ENCODE data around the gene GNB1.

The GNB1 gene

GRCh38 chr1:1911350-1912041 lies 20.6 kb upstream of the GNB1 start:
- Histone ChIP-seq H4K91ac (ENCODE audit: low read depth, low read length, poor library complexity) (no peak overlapping the region), H3K9ac (ENCODE audit: low read depth, low read length, poor library complexity) (peak overlapping the region; percentile 55), H3K27me3 (ENCODE audit: control insufficient read depth in 3 of 3, insufficient read depth in 3 of 3, low read depth in 1 of 3, low read length in 3 of 3) (peaks cover 0 to 32% (median 3%) of the 10 kb centered on the region in 3 experiments), H3K18ac (ENCODE audit: low read length) (no peak overlapping the region), H3K4ac (ENCODE audit: low read length) (no peak overlapping the region), H3K4me2 (ENCODE audit: insufficient read depth, low read length, poor library complexity, severe bottlenecking) (no peak overlapping the region), H3K4me1 (ENCODE audit: control insufficient read depth in 2 of 2, insufficient read depth in 1 of 2, low read depth in 1 of 2, low read length in 2 of 2) (peaks cover 5 to 6% of the 10 kb centered on the region in 2 donors), H2AFZ (ENCODE audit: low read length) (no peak overlapping the region), H3K9me3 (replicated peaks in 1 of 2; ENCODE audit: control insufficient read depth in 2 of 2, insufficient read depth in 1 of 2, low read depth in 1 of 2, low read length in 2 of 2) (no peaks in the 10 kb centered on the region), H2AK5ac (ENCODE audit: low read depth, low read length) (peak overlapping the region; percentile 53), H4K8ac (ENCODE audit: low read depth, low read length) (no peak overlapping the region), H3K14ac (ENCODE audit: low read length) (no peak overlapping the region), H2BK12ac (ENCODE audit: low read length) (no peak overlapping the region), H3K27ac (replicated peaks; ENCODE audit: low read length) (no peak overlapping the region), H3K79me1 (ENCODE audit: low read depth, low read length) (peaks cover 3% of the 10 kb centered on the region), H2BK5ac (ENCODE audit: low read length) (no peak overlapping the region), H3K36me3 (replicated peaks in 1 of 2; ENCODE audit: control insufficient read depth in 2 of 2, insufficient read depth in 2 of 2, low read length in 2 of 2) (no peaks in the 10 kb centered on the region), H2BK15ac (ENCODE audit: low read length) (peak overlapping the region; percentile 79), H3K23ac (ENCODE audit: low read depth, low read length, poor library complexity) (no peak overlapping the region), H2BK120ac (ENCODE audit: low read depth, low read length) (no peak overlapping the region), H3K4me3 (ENCODE audit: low read length in 2 of 2) (no peak overlapping the region)
- DNase-seq (ENCODE audit: low spot score), result no peak
- WGBS, 2 donors (ENCODE audit: extremely low coverage in 2 of 2, insufficient read length in 2 of 2, insufficient replicate concordance in 1 of 2), result no CpG with 5 or more reads among the region's 13 CpGs

DNA sequence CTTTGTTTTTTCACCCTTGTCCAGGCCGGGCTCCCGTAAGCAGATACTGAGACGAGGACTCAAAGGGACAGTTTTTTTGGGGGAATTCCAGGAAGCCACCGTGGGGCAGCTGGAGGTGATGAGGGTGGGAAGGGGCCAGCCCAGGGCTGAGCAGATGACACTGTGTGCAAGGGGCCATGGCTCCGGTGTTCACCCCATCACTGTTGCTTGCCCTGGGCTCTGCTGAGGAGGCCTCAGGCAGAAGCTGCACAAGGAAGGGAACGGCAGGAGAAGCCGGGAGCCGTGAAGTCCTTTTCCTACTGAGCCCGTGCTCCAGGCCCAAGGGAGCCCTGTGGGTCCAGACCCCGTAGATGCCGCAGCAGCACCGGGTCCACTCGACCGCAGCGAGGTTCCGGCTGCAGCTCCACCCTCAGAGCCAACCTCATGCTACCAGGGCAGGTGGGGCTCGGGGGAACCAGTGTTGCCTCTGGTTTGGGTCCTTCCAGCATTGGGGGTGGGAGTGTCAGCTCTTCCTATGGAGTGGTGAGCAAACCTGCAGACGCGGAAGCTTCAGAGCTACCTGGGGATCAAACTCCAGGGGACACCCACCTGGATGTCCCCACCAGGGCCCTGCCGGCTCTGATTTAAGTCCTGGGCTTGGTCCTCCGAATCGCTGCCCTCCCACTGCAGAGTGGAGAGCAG lies 19.9 kb upstream of the GNB1 start:
- Histone ChIP-seq H2AFZ (ENCODE audit: low read length) (no peak overlapping the region), H3K36me3 (replicated peaks in 1 of 2; ENCODE audit: control insufficient read depth in 2 of 2, insufficient read depth in 2 of 2, low read length in 2 of 2) (no peaks in the 10 kb centered on the region), H3K4me2 (ENCODE audit: insufficient read depth, low read length, poor library complexity, severe bottlenecking) (no peak overlapping the region), H3K14ac (ENCODE audit: low read length) (no peak overlapping the region), H3K9me3 (replicated peaks in 1 of 2; ENCODE audit: control insufficient read depth in 2 of 2, insufficient read depth in 1 of 2, low read depth in 1 of 2, low read length in 2 of 2) (no peaks in the 10 kb centered on the region), H4K8ac (ENCODE audit: low read depth, low read length) (no peak overlapping the region), H3K9ac (ENCODE audit: low read depth, low read length, poor library complexity) (peak overlapping the region; percentile 2), H2BK120ac (ENCODE audit: low read depth, low read length) (no peak overlapping the region), H3K27ac (replicated peaks; ENCODE audit: low read length) (no peak overlapping the region), H2BK5ac (ENCODE audit: low read length) (no peak overlapping the region), H3K79me1 (ENCODE audit: low read depth, low read length) (peaks cover 3% of the 10 kb centered on the region), H3K4me1 (ENCODE audit: control insufficient read depth in 2 of 2, insufficient read depth in 1 of 2, low read depth in 1 of 2, low read length in 2 of 2) (peaks cover 5 to 6% of the 10 kb centered on the region in 2 donors), H2AK5ac (ENCODE audit: low read depth, low read length) (peak overlapping the region; percentile 53), H2BK12ac (ENCODE audit: low read length) (peak overlapping the region; percentile 66), H3K27me3 (ENCODE audit: control insufficient read depth in 3 of 3, insufficient read depth in 3 of 3, low read depth in 1 of 3, low read length in 3 of 3) (peaks cover 0 to 25% (median 3%) of the 10 kb centered on the region in 3 experiments), H3K23ac (ENCODE audit: low read depth, low read length, poor library complexity) (peak overlapping the region; percentile 75), H3K4me3 (ENCODE audit: low read length in 2 of 2) (no peak overlapping the region), H3K18ac (ENCODE audit: low read length) (no peak overlapping the region), H4K91ac (ENCODE audit: low read depth, low read length, poor library complexity) (no peak overlapping the region), H2BK15ac (ENCODE audit: low read length) (peak overlapping the region; percentile 79), H3K4ac (ENCODE audit: low read length) (no peak overlapping the region)
- DNase-seq (ENCODE audit: low spot score), result no peak
- no CpG with 5 or more reads among the region's 22 CpGs for WGBS, 2 donors (ENCODE audit: extremely low coverage in 2 of 2, insufficient read length in 2 of 2, insufficient replicate concordance in 1 of 2)

GRCh38 chr1:1910033-1910465 lies 19.2 kb upstream of the GNB1 start:
- H3K4me3 ChIP-seq (ENCODE audit: low read length in 2 of 2), result no peak overlapping the region

GRCh38 chr1:1908506-1908791 lies 17.6 kb upstream of the GNB1 start:
- Histone ChIP-seq H3K4me3 (ENCODE audit: low read length in 2 of 2) (peak overlapping the region; percentile 80 to 94), H3K4me1 (ENCODE audit: control insufficient read depth in 2 of 2, insufficient read depth in 1 of 2, low read depth in 1 of 2, low read length in 2 of 2) (peaks cover 5 to 6% of the 10 kb centered on the region in 2 donors), H2BK120ac (ENCODE audit: low read depth, low read length) (no peak overlapping the region), H3K4ac (ENCODE audit: low read length) (no peak overlapping the region), H4K91ac (ENCODE audit: low read depth, low read length, poor library complexity) (no peak overlapping the region), H3K23ac (ENCODE audit: low read depth, low read length, poor library complexity) (peak overlapping the region; percentile 75), H3K14ac (ENCODE audit: low read length) (no peak overlapping the region), H2BK15ac (ENCODE audit: low read length) (peak overlapping the region; percentile 98), H3K27ac (replicated peaks; ENCODE audit: low read length) (no peak overlapping the region), H3K4me2 (ENCODE audit: insufficient read depth, low read length, poor library complexity, severe bottlenecking) (peak overlapping the region; percentile 93), H3K27me3 (ENCODE audit: control insufficient read depth in 3 of 3, insufficient read depth in 3 of 3, low read depth in 1 of 3, low read length in 3 of 3) (peaks cover 0 to 4% (median 3%) of the 10 kb centered on the region in 3 experiments), H4K8ac (ENCODE audit: low read depth, low read length) (peak overlapping the region; percentile 48), H3K36me3 (replicated peaks in 1 of 2; ENCODE audit: control insufficient read depth in 2 of 2, insufficient read depth in 2 of 2, low read length in 2 of 2) (no peaks in the 10 kb centered on the region), H2AK5ac (ENCODE audit: low read depth, low read length) (peak overlapping the region; percentile 97), H2AFZ (ENCODE audit: low read length) (peak overlapping the region; percentile 97), H2BK12ac (ENCODE audit: low read length) (peak overlapping the region; percentile 58), H3K79me1 (ENCODE audit: low read depth, low read length) (peaks cover 2% of the 10 kb centered on the region), H2BK5ac (ENCODE audit: low read length) (peak overlapping the region; percentile 24), H3K9me3 (replicated peaks in 1 of 2; ENCODE audit: control insufficient read depth in 2 of 2, insufficient read depth in 1 of 2, low read depth in 1 of 2, low read length in 2 of 2) (no peaks in the 10 kb centered on the region), H3K9ac (ENCODE audit: low read depth, low read length, poor library complexity) (peak overlapping the region; percentile 92), H3K18ac (ENCODE audit: low read length) (peak overlapping the region; percentile 94)
- no peak for DNase-seq (ENCODE audit: low spot score)
- no CpG with 5 or more reads among the region's 21 CpGs for WGBS, 2 donors (ENCODE audit: extremely low coverage in 2 of 2, insufficient read length in 2 of 2, insufficient replicate concordance in 1 of 2)

More at GRCh38 chr1:1910033-1910465, 19.2 kb upstream of the GNB1 start:
- Histone ChIP-seq H3K27me3 (ENCODE audit: control insufficient read depth in 3 of 3, insufficient read depth in 3 of 3, low read depth in 1 of 3, low read length in 3 of 3) (peaks cover 0 to 17% (median 3%) of the 10 kb centered on the region in 3 experiments), H3K27ac (replicated peaks; ENCODE audit: low read length) (no peak overlapping the region), H3K79me1 (ENCODE audit: low read depth, low read length) (peaks cover 3% of the 10 kb centered on the region), H2BK5ac (ENCODE audit: low read length) (no peak overlapping the region), H4K8ac (ENCODE audit: low read depth, low read length) (no peak overlapping the region), H3K9ac (ENCODE audit: low read depth, low read length, poor library complexity) (no peak overlapping the region), H3K4ac (ENCODE audit: low read length) (no peak overlapping the region), H2BK120ac (ENCODE audit: low read depth, low read length) (no peak overlapping the region), H2AFZ (ENCODE audit: low read length) (peak overlapping the region; percentile 72), H3K9me3 (replicated peaks in 1 of 2; ENCODE audit: control insufficient read depth in 2 of 2, insufficient read depth in 1 of 2, low read depth in 1 of 2, low read length in 2 of 2) (no peaks in the 10 kb centered on the region), H3K23ac (ENCODE audit: low read depth, low read length, poor library complexity) (no peak overlapping the region), H2AK5ac (ENCODE audit: low read depth, low read length) (no peak overlapping the region), H2BK15ac (ENCODE audit: low read length) (no peak overlapping the region), H3K4me2 (ENCODE audit: insufficient read depth, low read length, poor library complexity, severe bottlenecking) (no peak overlapping the region), H3K14ac (ENCODE audit: low read length) (no peak overlapping the region), H3K4me1 (ENCODE audit: control insufficient read depth in 2 of 2, insufficient read depth in 1 of 2, low read depth in 1 of 2, low read length in 2 of 2) (peaks cover 5 to 6% of the 10 kb centered on the region in 2 donors), H3K36me3 (replicated peaks in 1 of 2; ENCODE audit: control insufficient read depth in 2 of 2, insufficient read depth in 2 of 2, low read length in 2 of 2) (no peaks in the 10 kb centered on the region), H3K18ac (ENCODE audit: low read length) (no peak overlapping the region), H4K91ac (ENCODE audit: low read depth, low read length, poor library complexity) (no peak overlapping the region), H2BK12ac (ENCODE audit: low read length) (no peak overlapping the region)
- no CpG with 5 or more reads among the region's 6 CpGs for WGBS, 2 donors (ENCODE audit: extremely low coverage in 2 of 2, insufficient read length in 2 of 2, insufficient replicate concordance in 1 of 2)
- DNase-seq (ENCODE audit: low spot score), result no peak
